Measurements from ENCODE around the gene SCARB1.

Gene SCARB1

DNA sequence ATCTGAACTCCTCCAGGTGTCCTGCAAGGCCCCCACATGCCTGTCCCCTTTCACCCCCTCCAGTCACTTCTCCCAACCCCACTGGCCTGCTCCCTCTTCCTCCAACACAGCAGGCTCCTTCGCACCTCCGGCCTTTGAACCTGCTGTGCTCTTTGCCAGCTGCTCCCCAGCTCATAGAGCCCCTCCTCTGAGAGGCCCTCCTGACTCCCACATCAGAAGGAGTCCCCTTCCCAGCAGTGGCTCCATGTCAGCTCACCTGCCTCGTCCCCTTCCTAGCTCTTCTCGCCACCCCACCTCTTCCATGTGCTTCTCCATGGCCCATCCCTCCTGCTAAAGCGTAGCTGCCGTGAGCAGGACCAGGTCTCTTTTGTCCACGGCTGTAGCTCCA is 22.1 kb downstream of the SCARB1 start:
- no peak for DNase-seq

GRCh38 chr12:124837958-124838803 is 25.5 kb downstream of the SCARB1 start:
- no peak for DNase-seq

DNA sequence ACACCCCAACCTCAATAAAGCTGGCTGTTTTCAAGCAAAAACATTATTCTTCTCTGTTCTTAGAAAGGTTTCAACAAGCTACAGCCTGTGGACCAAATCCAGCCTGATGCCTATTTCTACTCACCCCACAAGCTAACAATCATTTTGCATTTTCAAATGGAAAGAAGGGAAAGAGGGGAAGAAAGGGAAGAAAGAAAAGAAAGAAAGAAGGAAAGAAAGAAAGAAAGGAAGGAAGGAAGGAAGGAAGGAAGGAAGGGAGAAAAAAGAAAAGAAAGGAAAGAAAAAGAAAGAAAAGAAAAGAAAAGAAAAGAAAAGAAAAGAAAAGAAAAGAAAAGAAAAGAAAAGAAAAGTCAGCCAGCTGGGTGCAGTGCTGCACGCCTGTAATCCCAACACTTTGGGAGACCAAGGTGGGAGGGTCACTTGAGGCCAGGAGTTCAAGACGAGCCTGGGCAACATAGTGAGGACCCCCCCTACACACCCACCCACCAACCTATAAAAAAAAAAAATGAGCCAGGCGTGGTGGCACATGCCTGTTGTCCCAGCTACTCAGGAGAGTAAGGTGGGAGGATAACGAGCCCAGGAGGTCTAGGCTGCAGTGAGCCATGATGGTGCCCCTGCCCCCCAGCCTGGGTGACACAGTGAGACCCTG is 26.3 kb downstream of the SCARB1 start:
- no peak for DNase-seq

GRCh38 chr12:124836759-124837158 is 26.9 kb downstream of the SCARB1 start:
- DNase-seq: no peak

DNA sequence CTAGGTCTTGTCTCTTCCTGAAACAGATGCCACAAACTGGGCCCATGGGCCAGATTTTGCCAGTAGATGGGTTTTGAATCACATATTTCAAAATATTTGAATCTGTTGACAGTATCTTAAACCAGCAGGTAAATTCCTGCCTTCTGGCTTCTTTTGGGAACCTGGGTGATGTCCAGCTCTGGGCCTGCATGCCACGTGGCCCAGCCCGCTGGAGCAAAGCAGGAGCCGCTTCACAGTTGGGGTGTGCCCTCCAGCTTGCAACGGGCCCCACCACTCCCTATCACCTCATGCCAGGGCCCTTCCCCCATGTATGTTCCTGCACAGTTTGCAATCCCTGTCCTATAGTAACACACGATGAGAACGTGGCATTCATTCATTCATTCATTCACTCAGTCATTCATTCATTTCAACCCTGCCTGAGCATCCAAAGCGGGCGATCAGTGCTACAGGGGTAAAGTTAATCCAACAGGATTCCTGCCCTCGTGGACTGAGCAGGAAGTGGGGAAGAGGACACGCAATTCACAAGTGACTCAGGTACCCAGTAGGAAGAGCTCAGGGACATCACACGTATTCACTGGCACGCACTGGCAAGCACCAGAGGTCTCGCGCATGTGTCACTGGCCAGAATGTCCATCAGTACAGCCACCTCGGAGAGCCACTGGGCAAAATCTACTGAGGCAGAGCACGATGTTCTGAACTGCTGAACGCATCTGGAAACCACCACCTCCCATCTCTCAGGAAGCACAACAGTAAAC is 27.8 kb downstream of the SCARB1 start:
- no peak for DNase-seq

- no peak for DNase-seq
Observed at GRCh38 chr12:124834822-124835221, 28.8 kb downstream of the SCARB1 start.

DNA sequence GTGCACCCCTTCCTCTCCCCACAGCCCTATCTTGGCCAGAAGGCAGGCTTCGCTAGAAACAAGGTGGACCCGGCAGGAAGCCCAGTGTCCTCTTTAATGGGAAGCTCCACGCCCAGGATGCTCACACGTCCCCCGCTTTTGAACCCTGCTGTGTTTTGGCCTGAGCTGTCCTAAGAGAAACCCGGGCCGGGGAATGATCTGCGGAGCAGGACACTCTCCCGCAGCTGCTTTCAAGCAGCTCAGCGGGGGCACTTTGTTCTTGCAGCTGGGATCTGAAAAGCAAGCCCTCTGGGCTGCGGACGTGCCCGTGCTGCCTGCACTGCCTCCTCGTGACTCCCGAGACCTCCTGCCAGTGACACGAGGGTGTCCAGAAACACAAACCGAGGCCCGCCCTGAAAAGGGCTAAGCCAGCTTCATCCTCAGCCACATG is 30.0 kb downstream of the SCARB1 start:
- DNase-seq: no peak

DNA sequence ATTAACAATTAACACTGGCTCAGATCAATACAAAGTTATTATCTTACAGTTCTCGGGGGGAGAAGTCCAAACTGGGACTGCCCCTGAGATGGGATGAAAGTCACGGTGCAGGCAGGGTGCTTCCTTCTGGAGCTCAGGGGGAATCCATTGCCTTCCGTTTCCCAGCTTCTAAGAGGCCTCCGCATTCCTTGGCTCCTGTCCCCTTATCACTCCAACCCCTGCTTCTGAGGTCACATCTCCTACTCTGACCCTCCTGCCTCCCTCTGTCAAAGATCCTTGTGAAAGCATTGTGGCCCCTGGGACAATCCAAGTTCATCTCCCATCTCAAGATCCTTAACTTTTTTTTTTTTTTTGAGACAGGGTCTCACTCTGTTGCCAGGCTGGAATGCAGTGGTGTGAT is 30.8 kb downstream of the SCARB1 start:
- no peak for DNase-seq

DNA sequence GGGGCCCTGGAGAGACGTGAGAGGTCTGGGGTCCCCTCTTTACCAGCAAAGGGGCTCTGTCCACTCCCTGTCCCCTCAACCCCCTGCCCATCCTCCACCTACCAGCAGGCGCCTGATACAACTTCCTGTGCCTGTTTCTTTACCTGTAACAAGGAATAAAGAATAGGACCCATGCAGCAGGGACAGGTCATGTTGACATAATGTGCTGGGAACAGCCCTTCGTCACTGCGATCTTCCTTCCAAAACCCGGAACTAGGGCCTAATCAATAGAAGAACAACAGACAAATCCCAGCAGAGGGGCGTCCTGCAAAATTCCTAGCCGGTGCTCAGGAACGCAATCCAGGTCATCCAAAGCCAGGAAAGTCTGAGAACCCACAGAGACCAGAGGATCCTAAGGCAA is 32.1 kb downstream of the SCARB1 start:
- no peak for DNase-seq

DNA sequence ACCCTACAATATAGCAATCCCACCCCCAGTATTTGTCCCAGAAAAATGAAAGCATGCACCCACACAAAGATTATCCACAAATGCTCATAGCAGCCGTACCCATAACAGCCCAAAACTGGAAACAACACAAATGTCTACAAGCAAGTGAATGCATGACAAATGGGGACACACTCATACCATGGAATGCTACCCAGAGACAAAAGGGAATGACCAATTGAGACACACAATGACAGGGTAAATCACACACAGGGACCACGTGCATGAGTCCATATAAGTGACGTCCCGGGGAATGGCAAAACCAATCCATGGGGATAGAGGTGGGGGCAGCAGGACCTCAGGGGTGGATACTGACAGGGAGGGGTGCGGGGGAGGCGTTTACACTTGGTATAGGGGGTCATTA is 33.4 kb downstream of the SCARB1 start:
- DNase-seq: no peak

DNA sequence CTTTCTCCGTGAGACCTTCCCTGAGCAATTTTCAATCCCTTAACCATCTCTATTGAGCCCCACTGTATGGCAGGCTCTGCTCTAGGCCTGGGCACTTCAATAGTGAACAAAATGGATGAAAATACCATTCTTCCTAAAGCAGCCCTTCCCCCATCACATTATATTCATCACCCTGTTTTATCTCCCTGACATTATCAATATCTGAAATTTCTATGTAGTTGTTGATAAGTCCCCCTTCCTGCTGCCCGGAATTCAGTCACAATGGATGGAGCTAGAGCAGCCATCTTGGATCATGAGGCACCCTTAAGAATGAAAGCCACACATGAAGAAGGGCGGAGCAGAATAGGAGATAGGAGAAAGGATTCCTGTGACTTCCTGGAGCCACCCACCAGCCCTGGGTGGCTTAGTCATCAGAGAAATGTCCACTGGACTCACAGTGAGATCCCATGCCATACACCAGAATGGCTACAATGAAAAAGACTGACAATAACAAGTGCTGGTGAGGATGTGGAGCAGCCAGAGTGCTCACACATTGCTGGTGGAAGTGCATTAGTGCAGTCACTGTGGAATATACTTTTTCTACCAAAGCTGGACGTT is 33.9 kb downstream of the SCARB1 start:
- no peak for DNase-seq

DNA sequence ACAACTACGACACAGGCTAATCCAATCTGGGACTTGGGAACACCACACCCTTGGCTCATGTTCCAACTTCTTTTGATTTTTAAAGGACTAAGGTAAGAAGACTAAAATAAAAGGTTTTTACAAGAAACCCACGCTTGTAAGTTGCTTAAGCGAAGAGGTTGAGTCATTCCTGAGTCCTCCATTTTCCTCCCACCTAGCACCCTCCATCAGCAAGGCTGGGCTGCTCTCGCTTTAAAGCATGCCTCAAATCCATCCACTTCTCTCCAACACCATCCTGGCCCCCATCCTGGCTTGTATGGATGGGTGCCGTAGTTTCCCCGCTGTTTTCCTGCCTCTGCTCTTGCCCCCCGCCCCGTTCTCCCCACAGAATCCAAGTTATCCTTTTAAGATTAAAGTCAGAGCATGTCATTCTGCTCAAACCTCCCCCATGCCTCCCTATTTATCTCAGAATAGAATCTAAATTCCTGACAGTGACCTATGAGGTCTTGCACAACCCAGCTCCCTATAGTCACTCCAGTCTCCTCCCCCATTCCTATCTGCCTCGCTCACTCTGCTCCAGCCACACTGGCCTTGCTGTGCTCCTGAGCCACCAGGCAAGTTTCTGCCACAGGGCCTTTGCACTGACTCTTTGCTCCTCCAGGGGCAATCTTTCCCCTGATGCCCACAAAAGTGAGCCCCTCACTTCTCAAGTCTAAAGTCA is 34.5 kb downstream of the SCARB1 start:
- no peak for DNase-seq

- DNase-seq: no peak
Observed at GRCh38 chr12:124828264-124829007, 35.2 kb downstream of the SCARB1 start.

- DNase-seq: no peak
Observed at GRCh38 chr12:124827588-124828184, 36.0 kb downstream of the SCARB1 start.

- DNase-seq: no peak
Observed at GRCh38 chr12:124824195-124824594, 39.5 kb downstream of the SCARB1 start.

GRCh38 chr12:124823272-124823970 is 40.2 kb downstream of the SCARB1 start:
- DNase-seq: no peak

- no peak for DNase-seq
Observed at GRCh38 chr12:124822218-124822617, 41.4 kb downstream of the SCARB1 start.

DNA sequence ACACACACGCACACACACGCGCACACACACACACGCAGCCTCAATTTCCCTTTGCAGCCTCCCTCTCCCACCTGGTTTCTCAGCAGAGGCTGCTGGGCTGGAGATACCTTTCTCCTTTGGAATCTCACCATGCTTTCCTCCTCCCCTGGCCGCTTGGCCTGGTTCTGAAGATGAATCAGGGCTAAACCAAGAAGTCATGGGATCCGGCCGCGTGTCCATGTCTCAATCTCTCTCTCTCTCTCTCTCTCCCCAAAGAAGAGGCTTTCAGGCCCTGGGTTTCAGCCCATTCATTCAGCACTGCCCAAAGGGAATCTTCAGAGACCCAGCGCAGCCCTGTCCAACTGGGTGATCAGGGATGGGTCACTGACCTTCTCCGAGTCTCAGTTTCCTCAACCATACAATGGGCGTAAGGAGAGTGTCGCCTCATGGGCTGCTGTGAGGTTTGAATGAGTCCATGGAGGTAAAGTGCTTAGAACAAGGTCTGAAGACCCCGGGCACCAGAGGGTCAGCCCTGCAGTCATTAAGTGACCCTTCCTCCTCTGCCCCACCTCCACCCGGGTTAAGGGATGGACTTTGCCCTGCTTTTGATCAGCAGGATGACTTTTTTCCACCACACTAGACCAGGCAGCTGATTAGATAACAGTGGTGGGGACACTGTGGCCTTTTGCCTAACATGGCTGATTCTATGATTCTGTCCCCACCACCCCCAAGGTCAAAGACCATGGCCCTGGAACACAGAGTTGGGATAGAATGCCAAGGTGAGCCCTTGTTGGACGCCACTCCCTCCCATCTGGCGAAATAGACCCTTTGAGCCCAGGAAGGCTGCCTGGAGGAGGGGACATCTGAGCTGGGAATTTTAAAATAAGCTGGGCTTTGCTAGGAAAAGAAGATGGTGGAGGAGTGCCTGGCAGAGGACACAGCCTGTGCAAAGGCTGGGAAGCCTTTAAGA is 42.1 kb downstream of the SCARB1 start:
- DNase-seq: no peak

DNA sequence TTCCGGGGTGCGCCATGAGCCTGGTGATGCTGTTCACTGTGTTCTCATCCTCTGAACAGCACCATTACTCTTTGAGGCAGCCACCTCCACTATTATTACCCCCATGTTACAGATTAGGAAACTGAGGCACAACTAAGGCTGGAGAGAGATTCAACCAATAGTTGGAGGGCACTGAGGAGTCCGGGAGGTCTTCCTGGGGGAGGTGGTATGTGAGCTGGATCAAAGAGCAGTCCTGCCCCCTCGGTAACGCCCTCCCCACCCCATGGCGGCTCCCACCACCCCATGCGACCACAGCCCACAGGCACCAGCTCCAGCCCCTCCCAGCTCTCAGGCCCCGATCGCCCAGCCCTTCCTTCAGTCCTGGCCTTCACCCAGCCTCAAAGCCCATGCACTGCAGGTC is 43.5 kb downstream of the SCARB1 start:
- DNase-seq: no peak

GRCh38 chr12:124819525-124819924 is 44.1 kb downstream of the SCARB1 start:
- no peak for DNase-seq

Data from stimulated activated CD4-positive, alpha-beta T cell treated with anti-CD3 and anti-CD28 coated beads, Interleukin-12 subunit alpha, Interleukin-12 subunit beta, amount 100 ng/mL, for 4 hours (primary cell).